BLaER1 (cell line): ENCODE measurements around the gene SCLY.
A peak's percentile ranks its signal among the peaks of the same experiment; 100 is the strongest.

ENCODE experiments used
- H3K27ac ChIP-seq: shearing (Covaris generic); formaldehyde crosslinking; 2 replicates; pipeline ENCODE4 v1.8.1; 2022
- H3K27me3 ChIP-seq: shearing (Covaris generic); formaldehyde crosslinking; 2 replicates; pipeline ENCODE4 v1.8.1; 2022
- H3K36me3 ChIP-seq: shearing (Covaris generic); formaldehyde crosslinking; 2 replicates; pipeline ENCODE4 v1.8.1; 2022
- H3K4me1 ChIP-seq: shearing (Covaris generic); formaldehyde crosslinking; 2 replicates; pipeline ENCODE4 v1.8.1; 2022
- H3K4me2 ChIP-seq: shearing (Covaris generic); formaldehyde crosslinking; 2 replicates; pipeline ENCODE4 v1.8.1; 2022
- H3K4me3 ChIP-seq: shearing (Covaris generic); formaldehyde crosslinking; 2 replicates; pipeline ENCODE4 v1.8.1; 2022
- H3K9ac ChIP-seq: shearing (Covaris generic); formaldehyde crosslinking; 2 replicates; pipeline ENCODE4 v1.8.1; 2022
- H3K9me3 ChIP-seq: shearing (Covaris generic); formaldehyde crosslinking; 2 replicates; pipeline ENCODE4 v1.8.1; 2022
- H4K20me1 ChIP-seq: shearing (Covaris generic); formaldehyde crosslinking; 2 replicates; pipeline ENCODE4 v1.8.1; 2022
- Cebpa-rat ChIP-seq: shearing (Covaris generic); IDR thresholded peaks from 2 replicates; pipeline ENCODE4 v1.8.1; 2022

The SCLY gene

GRCh38 chr2:238060542-238061314 is at the start of gene SCLY:
Gene SCLY (plus strand): TSS chr2:238061001. CDS start chr2:238061055, 54 bp downstream.
- peaks cover 25% of the 10 kb centered on the region for H3K36me3 ChIP-seq
- H3K4me3 ChIP-seq = peak within 1 kb of the TSS; percentile 92
- TF ChIP-seq Cebpa-rat = no peak
- H3K9me3 ChIP-seq = no peaks in the 10 kb centered on the region
- peak within 1 kb of the TSS; percentile 95 for H3K4me2 ChIP-seq
- peak within 1 kb of the TSS; percentile 93 for H3K27ac ChIP-seq
- no peaks in the 10 kb centered on the region for H4K20me1 ChIP-seq
- no peaks in the 10 kb centered on the region for H3K27me3 ChIP-seq
- H3K9ac ChIP-seq = peak within 1 kb of the TSS; percentile 91
- peaks cover 32% of the 10 kb centered on the region for H3K4me1 ChIP-seq

GRCh38 chr2:238013806-238014205 is 47.0 kb upstream of the SCLY start:
- no peak overlapping the region for H3K9ac ChIP-seq
- no peaks in the 10 kb centered on the region for H3K27me3 ChIP-seq
- H3K4me1 ChIP-seq = peaks cover 35% of the 10 kb centered on the region
- H3K4me2 ChIP-seq = no peak overlapping the region
- peaks cover 26% of the 10 kb centered on the region for H3K36me3 ChIP-seq
- H3K4me3 ChIP-seq = no peak overlapping the region
- TF ChIP-seq Cebpa-rat = no peak
- H3K27ac ChIP-seq = no peak overlapping the region
- H3K9me3 ChIP-seq = no peaks in the 10 kb centered on the region
- 0 out of 2 replicates have a peak, but pooled peaks cover 6% of the 10 kb centered on the region for H4K20me1 ChIP-seq

- H3K36me3 ChIP-seq = peaks cover 27% of the 10 kb centered on the region
- no peaks in the 10 kb centered on the region for H3K9me3 ChIP-seq
- no peak overlapping the region for H3K9ac ChIP-seq
- no peak overlapping the region for H3K4me3 ChIP-seq
- H3K4me1 ChIP-seq = peaks cover 49% of the 10 kb centered on the region
- no peak for TF ChIP-seq Cebpa-rat
- H3K27ac ChIP-seq = no peak overlapping the region
- no peaks in the 10 kb centered on the region for H3K27me3 ChIP-seq
- peak overlapping the region; percentile 16; the same call in 1 of the 2 replicates for H3K4me2 ChIP-seq
- H4K20me1 ChIP-seq = 0 out of 2 replicates have a peak, but pooled peaks cover 6% of the 10 kb centered on the region
Observed at GRCh38 chr2:238015705-238016104, 45.1 kb upstream of the SCLY start.

- no peak for TF ChIP-seq Cebpa-rat
- peak overlapping the region; percentile 16 for H3K4me2 ChIP-seq
- peaks cover 52% of the 10 kb centered on the region for H3K4me1 ChIP-seq
- 0 out of 2 replicates have a peak, but pooled peaks cover 5% of the 10 kb centered on the region for H4K20me1 ChIP-seq
- no peak overlapping the region for H3K9ac ChIP-seq
- H3K36me3 ChIP-seq = peaks cover 34% of the 10 kb centered on the region
- H3K27me3 ChIP-seq = no peaks in the 10 kb centered on the region
- no peaks in the 10 kb centered on the region for H3K9me3 ChIP-seq
- no peak overlapping the region for H3K4me3 ChIP-seq
- H3K27ac ChIP-seq = no peak overlapping the region
Observed at GRCh38 chr2:238016526-238016925, 44.3 kb upstream of the SCLY start.

GRCh38 chr2:238019962-238020361 is 40.8 kb upstream of the SCLY start:
- Histone ChIP-seq H3K9ac (no peak overlapping the region), H3K4me2 (peak overlapping the region; percentile 64), H3K27me3 (no peaks in the 10 kb centered on the region), H3K36me3 (peaks cover 18% of the 10 kb centered on the region), H3K27ac (peak overlapping the region; percentile 1; the same call in 1 of the 2 replicates), H3K4me3 (no peak overlapping the region), H4K20me1 (no peaks in the 10 kb centered on the region), H3K4me1 (peaks cover 52% of the 10 kb centered on the region), H3K9me3 (no peaks in the 10 kb centered on the region)
- no peak for TF ChIP-seq Cebpa-rat

GRCh38 chr2:238020816-238021215 is 40.0 kb upstream of the SCLY start:
- H3K36me3 ChIP-seq = peaks cover 26% of the 10 kb centered on the region
- peaks cover 52% of the 10 kb centered on the region for H3K4me1 ChIP-seq
- H3K4me3 ChIP-seq = no peak overlapping the region
- no peak overlapping the region for H3K27ac ChIP-seq
- H3K27me3 ChIP-seq = no peaks in the 10 kb centered on the region
- no peaks in the 10 kb centered on the region for H3K9me3 ChIP-seq
- TF ChIP-seq Cebpa-rat = no peak
- no peak overlapping the region for H3K9ac ChIP-seq
- no peak overlapping the region for H3K4me2 ChIP-seq
- H4K20me1 ChIP-seq = no peaks in the 10 kb centered on the region

- peaks cover 31% of the 10 kb centered on the region for H3K36me3 ChIP-seq
Observed at GRCh38 chr2:238021327-238021726, 39.5 kb upstream of the SCLY start.

GRCh38 chr2:238022594-238023157 is 38.1 kb upstream of the SCLY start:
- no peak for TF ChIP-seq Cebpa-rat
- no peak overlapping the region for H3K27ac ChIP-seq
- no peak overlapping the region for H3K9ac ChIP-seq
- H3K4me3 ChIP-seq = no peak overlapping the region
- H3K4me2 ChIP-seq = no peak overlapping the region
- peaks cover 39% of the 10 kb centered on the region for H3K4me1 ChIP-seq
- no peaks in the 10 kb centered on the region for H4K20me1 ChIP-seq
- no peaks in the 10 kb centered on the region for H3K9me3 ChIP-seq
- peaks cover 38% of the 10 kb centered on the region for H3K36me3 ChIP-seq
- no peaks in the 10 kb centered on the region for H3K27me3 ChIP-seq

More at GRCh38 chr2:238021327-238021726, 39.5 kb upstream of the SCLY start:
- H3K27ac ChIP-seq = no peak overlapping the region
- no peak overlapping the region for H3K4me2 ChIP-seq
- H3K27me3 ChIP-seq = no peaks in the 10 kb centered on the region
- H4K20me1 ChIP-seq = no peaks in the 10 kb centered on the region
- H3K4me1 ChIP-seq = peaks cover 46% of the 10 kb centered on the region
- no peak overlapping the region for H3K9ac ChIP-seq
- H3K4me3 ChIP-seq = no peak overlapping the region
- no peak for TF ChIP-seq Cebpa-rat
- no peaks in the 10 kb centered on the region for H3K9me3 ChIP-seq

GRCh38 chr2:238023608-238024007 is 37.2 kb upstream of the SCLY start:
- no peak overlapping the region for H3K27ac ChIP-seq
- TF ChIP-seq Cebpa-rat = no peak
- peaks cover 32% of the 10 kb centered on the region for H3K4me1 ChIP-seq

GRCh38 chr2:238024986-238025385 is 35.8 kb upstream of the SCLY start:
- Histone ChIP-seq H3K27ac (no peak overlapping the region), H3K27me3 (no peaks in the 10 kb centered on the region), H4K20me1 (no peaks in the 10 kb centered on the region), H3K4me1 (peaks cover 19% of the 10 kb centered on the region), H3K4me3 (no peak overlapping the region), H3K9ac (no peak overlapping the region), H3K9me3 (no peaks in the 10 kb centered on the region), H3K4me2 (no peak overlapping the region), H3K36me3 (peaks cover 49% of the 10 kb centered on the region)
- TF ChIP-seq Cebpa-rat = no peak

More at GRCh38 chr2:238023608-238024007, 37.2 kb upstream of the SCLY start:
- H3K36me3 ChIP-seq = peaks cover 42% of the 10 kb centered on the region
- H3K4me2 ChIP-seq = no peak overlapping the region
- no peaks in the 10 kb centered on the region for H4K20me1 ChIP-seq
- no peaks in the 10 kb centered on the region for H3K27me3 ChIP-seq
- no peak overlapping the region for H3K9ac ChIP-seq
- no peaks in the 10 kb centered on the region for H3K9me3 ChIP-seq
- no peak overlapping the region for H3K4me3 ChIP-seq
